Peyer's patch (tissue), 4 donors: ENCODE measurements around the gene GCA.

Source experiments
- CTCF ChIP-seq, 6 experiments: fragments of 450-650 bp in 4 of 6; fragments of 200-600 bp in 2 of 6; sonication (generic) in 1 of 6; IDR thresholded peaks; one replicate each; pipeline ENCODE4 v1.5.1; 2017 to 2019; ENCODE audit warnings: antibody characterized with exemption in 6 of 6, mild to moderate bottlenecking in 3 of 6, moderate library complexity in 1 of 6
- POLR2A ChIP-seq, 2 donors: fragments of 450-650 bp; IDR thresholded peaks; one replicate each; pipeline ENCODE4 v1.5.1; 2017; ENCODE audit warnings: antibody characterized with exemption in 2 of 2, mild to moderate bottlenecking in 2 of 2, moderate library complexity in 2 of 2

- TF ChIP-seq POLR2A (IDR thresholded peaks at IDR 0.05) (no peak), CTCF (IDR thresholded peaks at IDR 0.05) (no peak)
Observed at GRCh38 chr2:162370931-162371330, 27.0 kb downstream of the GCA start.
